A549 (cell line): Measurements from ENCODE around the gene CCDC134.

Experiments
- BHLHE40 ChIP-seq: IDR thresholded peaks from 2 replicates; pipeline ENCODE4 v1.6.1; 2012; ENCODE audit warnings: low read depth, low read length, inconsistent platforms
- CHD2 ChIP-seq: fragments of 150-350 bp; IDR thresholded peaks from 2 replicates; pipeline ENCODE4 v1.6.1; 2014; ENCODE audit warnings: low read length; ENCODE audit not compliant: partially characterized antibody
- CTCF ChIP-seq: fragments of >200 bp; sonication (Bioruptor Twin); formaldehyde crosslinking; IDR thresholded peaks from 3 replicates; pipeline ENCODE4 v1.5.1; 2016
- EP300 ChIP-seq, 2 experiments: fragments of >200 bp; sonication (Bioruptor Twin); formaldehyde crosslinking; IDR thresholded peaks; 2 replicates in 1 of 2; 3 replicates in 1 of 2; pipeline ENCODE4 v1.6.1; 2016 to 2017
- FOSL2 ChIP-seq, 2 experiments: fragments of 450-650 bp in 1 of 2; fragments of >200 bp in 1 of 2; sonication (Bioruptor Twin) in 1 of 2; formaldehyde crosslinking; IDR thresholded peaks; 2 replicates each; pipeline versions ENCODE4 v1.5.0 to v1.6.1; 2016 to 2020; ENCODE audit warnings: mild to moderate bottlenecking in 1 of 2, moderate library complexity in 1 of 2
- HOXA7 ChIP-seq: fragments of 250-450 bp; sonication (Bioruptor Pico); IDR thresholded peaks from 2 replicates; pipeline ENCODE4 v1.5.0; 2020; ENCODE audit warnings: mild to moderate bottlenecking, moderate library complexity
- KDM1A ChIP-seq: fragments of 200-600 bp; sonication (generic); IDR thresholded peaks from 2 replicates; pipeline ENCODE4 v1.6.1; 2016; ENCODE audit warnings: low read depth, mild to moderate bottlenecking
- MYC ChIP-seq: IDR thresholded peaks from 2 replicates; pipeline ENCODE4 v1.6.1; 2012; ENCODE audit warnings: mild to moderate bottlenecking, inconsistent platforms, low read length, improper control_type of control experiment, borderline replicate concordance
- POLR2A ChIP-seq: IDR thresholded peaks from 2 replicates; pipeline ENCODE4 v1.6.1; 2012; ENCODE audit warnings: mild to moderate bottlenecking, low read length
- POLR2AphosphoS2 ChIP-seq: conservative IDR thresholded peaks from 2 replicates; pipeline ENCODE4 v1.6.1; 2012; ENCODE audit warnings: low read length, improper control_type of control experiment, inconsistent platforms
- RARB ChIP-seq: fragments of 250-450 bp; sonication (Bioruptor Pico); IDR thresholded peaks from 2 replicates; pipeline ENCODE4 v1.8.0; 2021; ENCODE audit warnings: mild to moderate bottlenecking, moderate library complexity
- RCOR1 ChIP-seq: fragments of 150-350 bp; IDR thresholded peaks from 2 replicates; pipeline ENCODE4 v1.6.1; 2014; ENCODE audit warnings: antibody characterized with exemption, low read length, low read depth
- RFX5 ChIP-seq: fragments of 450-650 bp; IDR thresholded peaks from 2 replicates; pipeline ENCODE4 v1.7.1; 2014; ENCODE audit warnings: antibody characterized with exemption, mild to moderate bottlenecking, moderate library complexity
- ZSCAN20 ChIP-seq: fragments of 250-450 bp; sonication (Bioruptor Pico); IDR thresholded peaks from 2 replicates; pipeline ENCODE4 v1.8.0; 2022; ENCODE audit warnings: mild to moderate bottlenecking, moderate library complexity

- TF ChIP-seq CTCF = no peak
- TF ChIP-seq RARB (CRISPR knock-in tag) = no peak
- no peak for TF ChIP-seq RCOR1
- TF ChIP-seq HOXA7 = no peak
- TF ChIP-seq EP300 (IDR thresholded peaks at IDR 0.05) = no peak
- TF ChIP-seq KDM1A = no peak
- no peak for TF ChIP-seq CHD2
- no peak for TF ChIP-seq POLR2A
- no peak for TF ChIP-seq MYC
- no peak for TF ChIP-seq RFX5
- TF ChIP-seq BHLHE40 = no peak
- TF ChIP-seq FOSL2 (IDR thresholded peaks at IDR 0.05) = no peak
- TF ChIP-seq FOSL2 (CRISPR knock-in tag; IDR thresholded peaks at IDR 0.05) = no peak
- TF ChIP-seq ZSCAN20 = no peak
- no peak for TF ChIP-seq POLR2AphosphoS2
Measured at GRCh38 chr22:41775976-41776375, 24.5 kb upstream of the CCDC134 start.
